PC-3 (cell line): ENCODE results near the gene TM4SF20.

Experiments used
- EZH2 ChIP-seq: fragments of 300-600 bp; sonication (generic); IDR thresholded peaks from one replicate; pipeline ENCODE4 v1.6.1; 2017; ENCODE audit warnings: antibody characterized with exemption, mild to moderate bottlenecking, low read length; ENCODE audit not compliant: unreplicated experiment
- EZH2phosphoT487 ChIP-seq: fragments of 300-600 bp; sonication (generic); IDR thresholded peaks from 2 replicates; pipeline ENCODE4 v1.6.1; 2018; ENCODE audit warnings: mild to moderate bottlenecking, antibody characterized with exemption, low read length, borderline replicate concordance
- TF ChIP-seq, protein P1 (sequence below): fragments of 300-600 bp; sonication (generic); conservative IDR thresholded peaks from 2 replicates; pipeline ENCODE4 v1.5.1; 2017; ENCODE audit warnings: antibody characterized with exemption, low read depth, mild to moderate bottlenecking, low read length

GRCh38 chr2:227379095-227379494 lies at the start of gene TM4SF20:
- no peak for TF ChIP-seq EZH2
- TF ChIP-seq, protein P1, sequence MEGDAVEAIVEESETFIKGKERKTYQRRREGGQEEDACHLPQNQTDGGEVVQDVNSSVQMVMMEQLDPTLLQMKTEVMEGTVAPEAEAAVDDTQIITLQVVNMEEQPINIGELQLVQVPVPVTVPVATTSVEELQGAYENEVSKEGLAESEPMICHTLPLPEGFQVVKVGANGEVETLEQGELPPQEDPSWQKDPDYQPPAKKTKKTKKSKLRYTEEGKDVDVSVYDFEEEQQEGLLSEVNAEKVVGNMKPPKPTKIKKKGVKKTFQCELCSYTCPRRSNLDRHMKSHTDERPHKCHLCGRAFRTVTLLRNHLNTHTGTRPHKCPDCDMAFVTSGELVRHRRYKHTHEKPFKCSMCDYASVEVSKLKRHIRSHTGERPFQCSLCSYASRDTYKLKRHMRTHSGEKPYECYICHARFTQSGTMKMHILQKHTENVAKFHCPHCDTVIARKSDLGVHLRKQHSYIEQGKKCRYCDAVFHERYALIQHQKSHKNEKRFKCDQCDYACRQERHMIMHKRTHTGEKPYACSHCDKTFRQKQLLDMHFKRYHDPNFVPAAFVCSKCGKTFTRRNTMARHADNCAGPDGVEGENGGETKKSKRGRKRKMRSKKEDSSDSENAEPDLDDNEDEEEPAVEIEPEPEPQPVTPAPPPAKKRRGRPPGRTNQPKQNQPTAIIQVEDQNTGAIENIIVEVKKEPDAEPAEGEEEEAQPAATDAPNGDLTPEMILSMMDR = no peak
- TF ChIP-seq EZH2phosphoT487 = no peak
